Suprapubic skin (tissue), 4 donors: ENCODE measurements around the gene CDS2. TPM values are rescaled to one million over a fixed set of nuclear protein-coding genes. Genes with fewer than 3 reads are reported as not detected.

ENCODE experiments used
- DNase-seq, 2 donors: peaks; one replicate each; pipeline ENCODE4 v3.0.0-alpha.2; 2019; ENCODE audit warnings: low spot score in 2 of 2
- H3K27ac ChIP-seq: fragments of 200-600 bp; sonication (generic); one replicate; pipeline ENCODE4 v1.5.1; 2019
- H3K27me3 ChIP-seq: fragments of 200-600 bp; sonication (generic); one replicate; pipeline ENCODE4 v1.5.1; 2019
- H3K36me3 ChIP-seq: fragments of 200-600 bp; sonication (generic); one replicate; pipeline ENCODE4 v1.5.1; 2019
- H3K4me1 ChIP-seq: fragments of 200-600 bp; sonication (generic); one replicate; pipeline ENCODE4 v1.5.1; 2019
- H3K4me3 ChIP-seq: fragments of 200-600 bp; sonication (generic); one replicate; pipeline ENCODE4 v1.5.1; 2019; ENCODE audit warnings: mild to moderate bottlenecking
- H3K9me3 ChIP-seq: fragments of 200-600 bp; sonication (generic); one replicate; pipeline ENCODE4 v1.5.1; 2019
- EP300 ChIP-seq: sonication (generic); formaldehyde crosslinking; IDR thresholded peaks from one replicate; pipeline ENCODE4 v1.6.1; 2017; ENCODE audit warnings: antibody characterized with exemption
- POLR2A ChIP-seq, 2 donors: fragments of 450-650 bp; IDR thresholded peaks; one replicate each; pipeline ENCODE4 v1.6.1; 2017; ENCODE audit warnings: antibody characterized with exemption in 2 of 2, mild to moderate bottlenecking in 2 of 2, moderate library complexity in 2 of 2
- POLR2AphosphoS5 ChIP-seq, 3 donors: sonication (generic); formaldehyde crosslinking; IDR thresholded peaks; one replicate each; pipeline ENCODE4 v1.6.1; 2017; ENCODE audit warnings: antibody characterized with exemption in 3 of 3
- WGBS: methylation state at CpG from one replicate; pipeline ENCODE4 v1.1.5; 2018; 5-methylcytosine and 5-hydroxymethylcytosine counted together
- total RNA-seq, 4 donors: library from RNA; depleted of rRNA; stranded (reverse); fragments of >200 nt; gene quantifications; one replicate each; pipeline ENCODE4 v1.1.0, GENCODE V29; 2016
- TF ChIP-seq, protein P1 (sequence below), 2 donors: fragments of 200-600 bp in 1 of 2; fragments of 450-650 bp in 1 of 2; sonication (generic) in 1 of 2; IDR thresholded peaks; one replicate each; pipeline ENCODE4 v1.5.1; 2016 to 2019; ENCODE audit warnings: antibody characterized with exemption in 2 of 2, mild to moderate bottlenecking in 1 of 2, moderate library complexity in 1 of 2

Gene CDS2
- total RNA-seq, 4 donors from 2014 or later, result 12.3 to 30.3 (median 22.6) TPM

DNA sequence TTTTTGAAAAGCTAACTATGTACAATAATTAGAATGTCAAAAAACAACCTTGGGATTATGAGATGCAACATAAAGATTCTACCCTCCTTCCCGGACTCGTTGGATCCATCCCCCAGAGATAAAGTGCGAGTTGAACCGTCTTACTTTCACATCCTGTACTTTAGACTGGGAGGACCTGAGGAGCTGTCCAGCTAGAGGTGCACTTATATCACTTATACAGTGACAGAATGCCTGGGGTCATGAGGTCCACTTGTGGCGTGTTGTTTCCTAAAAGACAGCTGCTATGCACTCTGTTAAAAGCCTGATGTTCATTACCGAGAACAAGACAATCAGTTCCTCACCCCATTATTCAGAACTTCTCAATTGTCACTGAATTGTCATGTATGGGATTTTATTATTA, 2.1 kb downstream of the CDS2 start:
- Histone ChIP-seq H3K9me3 (no peaks in the 10 kb centered on the region), H3K27me3 (no peaks in the 10 kb centered on the region), H3K4me1 (peaks cover 38% of the 10 kb centered on the region), H3K36me3 (no peaks in the 10 kb centered on the region), H3K27ac (no peak overlapping the region), H3K4me3 (no peak overlapping the region)
- TF ChIP-seq POLR2A (IDR thresholded peaks at IDR 0.05), result no peak
- TF ChIP-seq, protein P1, sequence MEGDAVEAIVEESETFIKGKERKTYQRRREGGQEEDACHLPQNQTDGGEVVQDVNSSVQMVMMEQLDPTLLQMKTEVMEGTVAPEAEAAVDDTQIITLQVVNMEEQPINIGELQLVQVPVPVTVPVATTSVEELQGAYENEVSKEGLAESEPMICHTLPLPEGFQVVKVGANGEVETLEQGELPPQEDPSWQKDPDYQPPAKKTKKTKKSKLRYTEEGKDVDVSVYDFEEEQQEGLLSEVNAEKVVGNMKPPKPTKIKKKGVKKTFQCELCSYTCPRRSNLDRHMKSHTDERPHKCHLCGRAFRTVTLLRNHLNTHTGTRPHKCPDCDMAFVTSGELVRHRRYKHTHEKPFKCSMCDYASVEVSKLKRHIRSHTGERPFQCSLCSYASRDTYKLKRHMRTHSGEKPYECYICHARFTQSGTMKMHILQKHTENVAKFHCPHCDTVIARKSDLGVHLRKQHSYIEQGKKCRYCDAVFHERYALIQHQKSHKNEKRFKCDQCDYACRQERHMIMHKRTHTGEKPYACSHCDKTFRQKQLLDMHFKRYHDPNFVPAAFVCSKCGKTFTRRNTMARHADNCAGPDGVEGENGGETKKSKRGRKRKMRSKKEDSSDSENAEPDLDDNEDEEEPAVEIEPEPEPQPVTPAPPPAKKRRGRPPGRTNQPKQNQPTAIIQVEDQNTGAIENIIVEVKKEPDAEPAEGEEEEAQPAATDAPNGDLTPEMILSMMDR (IDR thresholded peaks at IDR 0.05), result no peak
- TF ChIP-seq EP300, result no peak
- no peak for TF ChIP-seq POLR2AphosphoS5 (IDR thresholded peaks at IDR 0.05)
- WGBS, result 75% methylated on average over 6 of the region's 6 CpGs
- no peak for DNase-seq

DNA sequence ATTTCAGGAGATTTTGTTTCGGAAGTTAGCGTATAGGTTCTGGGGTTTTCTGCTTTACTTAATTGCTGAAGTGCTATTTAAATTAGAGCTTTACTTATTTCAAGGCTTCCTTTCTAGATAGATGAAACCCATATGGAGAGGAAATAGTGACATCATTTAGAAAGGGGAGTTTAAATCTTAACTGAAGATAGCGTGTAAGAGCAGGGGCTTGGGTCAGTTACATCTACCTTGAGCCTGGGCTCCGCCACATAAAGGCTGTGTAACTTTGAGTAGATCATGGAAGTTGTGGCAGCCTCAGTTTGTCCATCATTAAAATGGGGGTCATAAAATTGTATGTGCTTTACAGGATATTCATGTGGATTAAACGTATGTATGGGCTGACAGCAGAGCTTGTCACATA, 4.7 kb downstream of the CDS2 start:
- Histone ChIP-seq H3K4me3 (no peak overlapping the region), H3K36me3 (no peaks in the 10 kb centered on the region), H3K27ac (no peak overlapping the region), H3K27me3 (no peaks in the 10 kb centered on the region), H3K9me3 (no peaks in the 10 kb centered on the region), H3K4me1 (peaks cover 49% of the 10 kb centered on the region)
- DNase-seq, result no peak
- 90% methylated on average over 5 of the region's 5 CpGs for WGBS
- TF ChIP-seq, protein P1 (IDR thresholded peaks at IDR 0.05), result no peak
- no peak for TF ChIP-seq POLR2AphosphoS5 (IDR thresholded peaks at IDR 0.05)
- no peak for TF ChIP-seq POLR2A (IDR thresholded peaks at IDR 0.05)
- TF ChIP-seq EP300, result no peak

DNA sequence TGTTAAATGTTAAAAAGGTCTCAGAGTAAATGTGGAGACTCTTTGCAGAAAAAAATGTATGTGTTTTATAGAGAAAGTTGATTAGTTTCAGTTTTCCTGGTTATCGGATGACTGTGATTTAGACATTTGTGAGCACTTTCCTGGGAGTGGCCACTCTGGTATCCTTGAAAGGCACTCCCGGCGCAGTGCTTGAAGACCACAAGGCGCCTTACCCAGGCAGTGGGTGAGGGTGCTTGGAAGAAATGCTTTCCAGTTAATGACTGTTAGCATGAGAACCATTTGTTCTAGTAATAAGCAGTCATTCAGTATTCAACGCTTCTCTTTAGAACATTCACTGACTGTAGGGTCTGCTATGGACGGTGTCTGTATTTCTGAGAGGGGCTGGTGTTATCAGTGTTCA, 7.2 kb downstream of the CDS2 start:
- Histone ChIP-seq H3K4me1 (peaks cover 37% of the 10 kb centered on the region), H3K9me3 (no peaks in the 10 kb centered on the region)

DNA sequence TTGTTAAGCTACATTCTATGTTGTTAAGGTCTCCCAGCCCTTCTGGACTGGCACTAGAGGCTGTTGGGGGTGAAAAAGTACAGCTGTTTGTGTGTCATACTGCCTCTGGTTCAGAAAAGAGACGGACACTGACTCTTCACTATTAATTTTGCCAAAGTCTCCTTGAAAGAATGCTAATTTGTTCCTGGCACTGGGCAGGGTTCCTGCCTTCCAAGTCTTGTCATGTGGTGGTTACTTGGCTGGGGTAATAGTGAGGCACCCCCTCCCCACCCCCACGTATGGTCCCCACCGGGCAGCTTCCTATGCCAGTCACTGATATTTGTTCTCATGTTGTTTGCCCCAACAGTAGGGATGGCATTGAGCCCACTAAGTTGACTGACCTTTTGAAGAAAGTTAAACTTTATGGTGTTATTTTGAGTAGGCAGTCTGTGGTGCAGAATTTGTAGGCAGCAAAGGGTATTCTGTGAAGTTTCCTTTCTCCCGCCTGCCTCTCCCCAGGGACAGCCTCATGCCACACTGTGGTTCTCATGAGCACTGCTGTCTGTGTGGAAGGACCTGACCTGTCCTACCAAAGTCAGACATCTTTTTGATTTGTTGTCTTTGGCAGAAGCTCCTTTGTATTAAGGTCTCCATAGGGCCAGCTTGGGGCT, 8.7 kb downstream of the CDS2 start:
- Histone ChIP-seq H3K4me3 (no peak overlapping the region), H3K4me1 (peaks cover 29% of the 10 kb centered on the region), H3K27ac (no peak overlapping the region), H3K27me3 (no peaks in the 10 kb centered on the region), H3K36me3 (no peaks in the 10 kb centered on the region), H3K9me3 (no peaks in the 10 kb centered on the region)
- WGBS, result 47% methylated on average over 4 of the region's 4 CpGs
- no peak for DNase-seq
- TF ChIP-seq EP300, result no peak
- TF ChIP-seq, protein P1 (IDR thresholded peaks at IDR 0.05), result no peak

More for the DNA sequence above, 7.2 kb downstream of the CDS2 start:
- 88% methylated on average over 6 of the region's 6 CpGs for WGBS
- Histone ChIP-seq H3K4me3 (no peak overlapping the region), H3K27ac (no peak overlapping the region), H3K36me3 (no peaks in the 10 kb centered on the region), H3K27me3 (no peaks in the 10 kb centered on the region)
- no peak for DNase-seq
- TF ChIP-seq, protein P1 (IDR thresholded peaks at IDR 0.05), result no peak
- TF ChIP-seq POLR2AphosphoS5 (IDR thresholded peaks at IDR 0.05) (no peak), POLR2A (IDR thresholded peaks at IDR 0.05) (no peak), EP300 (no peak)

DNA sequence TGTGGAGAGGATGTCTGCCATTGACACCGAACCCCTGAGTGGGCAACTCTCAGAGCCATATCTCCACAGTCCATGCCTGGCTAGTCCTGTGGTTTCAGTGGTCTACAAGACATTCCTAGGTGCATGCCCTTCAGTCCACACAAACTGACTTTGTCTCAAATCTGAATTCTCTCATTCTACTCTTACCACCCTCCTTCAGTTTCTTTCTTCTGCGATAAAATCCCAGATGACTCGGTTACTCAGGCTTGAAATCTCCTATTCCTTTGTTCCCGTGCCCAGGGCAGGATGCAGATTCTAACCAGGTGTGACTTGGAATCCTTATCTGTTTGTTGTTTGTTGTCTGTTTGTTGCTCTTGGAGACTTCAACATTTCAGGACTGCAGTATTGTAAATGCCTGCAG, 9.3 kb downstream of the CDS2 start:
- WGBS, result 55% methylated on average over 4 of the region's 4 CpGs
- no peak for DNase-seq
- Histone ChIP-seq H3K9me3 (no peaks in the 10 kb centered on the region), H3K4me3 (no peak overlapping the region), H3K27me3 (no peaks in the 10 kb centered on the region), H3K36me3 (no peaks in the 10 kb centered on the region), H3K4me1 (peaks cover 29% of the 10 kb centered on the region), H3K27ac (no peak overlapping the region)
- TF ChIP-seq POLR2AphosphoS5 (IDR thresholded peaks at IDR 0.05), result no peak
- TF ChIP-seq POLR2A (IDR thresholded peaks at IDR 0.05), result no peak

DNA sequence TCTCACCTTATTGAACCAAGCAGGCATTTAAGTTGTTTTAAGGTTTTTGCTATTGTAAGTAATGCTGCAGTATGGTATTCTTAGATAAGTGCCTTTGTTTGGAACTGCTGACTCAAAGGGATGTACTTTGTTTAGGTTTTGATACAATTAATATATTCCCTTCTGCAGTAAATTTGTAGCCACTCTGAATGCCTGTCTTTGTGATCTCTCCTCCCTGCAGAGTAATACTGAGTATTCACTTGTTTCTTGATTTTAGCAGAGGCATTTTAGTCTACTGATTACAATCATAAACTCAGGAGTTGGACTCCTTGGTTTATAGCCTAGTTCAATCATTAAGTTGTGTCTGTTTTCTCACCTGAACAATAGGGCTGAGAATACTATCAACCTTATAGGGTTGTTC, 13.4 kb downstream of the CDS2 start:
- no peaks in the 10 kb centered on the region for H3K27me3 ChIP-seq
- TF ChIP-seq EP300 (no peak), POLR2AphosphoS5 (IDR thresholded peaks at IDR 0.05) (no peak), POLR2A (IDR thresholded peaks at IDR 0.05) (no peak)
- TF ChIP-seq, protein P1 (IDR thresholded peaks at IDR 0.05), result no peak
- no peaks in the 10 kb centered on the region for H3K9me3 ChIP-seq
- H3K36me3 ChIP-seq, result peaks cover 4% of the 10 kb centered on the region
- DNase-seq, result no peak
- H3K4me3 ChIP-seq, result no peak overlapping the region
- no peak overlapping the region for H3K27ac ChIP-seq
- H3K4me1 ChIP-seq, result peaks cover 25% of the 10 kb centered on the region
